ENCODE data around the gene PIM3.
A peak's percentile ranks its signal among the peaks of the same experiment; 100 is the strongest.
"Not testable (repeated sequence)": the region's sequence is repeated elsewhere in the genome, so short reads cannot be mapped to it uniquely, and the experiment has no call there.

The PIM3 gene

GRCh38 chr22:49943771-49944398 lies 16.7 kb upstream of the PIM3 start:
- no peak for DNase-seq

- DNase-seq = no peak
Measured at GRCh38 chr22:49944399-49944891, 16.1 kb upstream of the PIM3 start.

- not testable (repeated sequence) for DNase-seq
Measured at GRCh38 chr22:49945042-49945794, 15.4 kb upstream of the PIM3 start.

GRCh38 chr22:49946612-49947295 lies 13.8 kb upstream of the PIM3 start:
- DNase-seq = no peak

- DNase-seq = no peak
Measured at GRCh38 chr22:49947296-49947622, 13.3 kb upstream of the PIM3 start.

GRCh38 chr22:49948116-49948957 lies 12.2 kb upstream of the PIM3 start:
- no peak for DNase-seq

GRCh38 chr22:49948958-49949913 lies 11.3 kb upstream of the PIM3 start:
- no peak for DNase-seq

GRCh38 chr22:49949914-49950292 lies 10.7 kb upstream of the PIM3 start:
- DNase-seq = no peak

GRCh38 chr22:49950396-49950994 lies 10.1 kb upstream of the PIM3 start:
- no peak for DNase-seq

GRCh38 chr22:49951000-49951677 lies 9.4 kb upstream of the PIM3 start:
- peak; percentile 83 for DNase-seq

- no peak for DNase-seq
Measured at GRCh38 chr22:49951678-49951985, 8.9 kb upstream of the PIM3 start.

GRCh38 chr22:49951986-49952896 lies 8.3 kb upstream of the PIM3 start:
- no peak for DNase-seq

GRCh38 chr22:49953027-49953679 lies 7.4 kb upstream of the PIM3 start:
- DNase-seq = no peak

- no peak for DNase-seq
Measured at GRCh38 chr22:49953680-49954344, 6.8 kb upstream of the PIM3 start.

GRCh38 chr22:49954354-49954753 lies 6.2 kb upstream of the PIM3 start:
- no peak for DNase-seq

GRCh38 chr22:49954991-49955580 lies 5.5 kb upstream of the PIM3 start:
- DNase-seq = no peak

GRCh38 chr22:49955581-49956417 lies 4.8 kb upstream of the PIM3 start:
- no peak for DNase-seq

- DNase-seq = no peak
Measured at GRCh38 chr22:49956418-49956770, 4.2 kb upstream of the PIM3 start.

Data from activated CD8-positive, alpha-beta memory T cell treated with anti-CD3 and anti-CD28 coated beads, Interleukin-2, amount 50 U/mL, for 4 hours (primary cell).